ENCODE data around the gene DCAF12. TPM values are rescaled to one million over a fixed set of nuclear protein-coding genes. Genes with fewer than 3 reads are reported as not detected.
"Not testable (repeated sequence)": the region's sequence is repeated elsewhere in the genome, so short reads cannot be mapped to it uniquely, and the experiment has no call there.

Gene DCAF12
- total RNA-seq, 1 experiment from 2014 or later, result 40.2 TPM

DNA sequence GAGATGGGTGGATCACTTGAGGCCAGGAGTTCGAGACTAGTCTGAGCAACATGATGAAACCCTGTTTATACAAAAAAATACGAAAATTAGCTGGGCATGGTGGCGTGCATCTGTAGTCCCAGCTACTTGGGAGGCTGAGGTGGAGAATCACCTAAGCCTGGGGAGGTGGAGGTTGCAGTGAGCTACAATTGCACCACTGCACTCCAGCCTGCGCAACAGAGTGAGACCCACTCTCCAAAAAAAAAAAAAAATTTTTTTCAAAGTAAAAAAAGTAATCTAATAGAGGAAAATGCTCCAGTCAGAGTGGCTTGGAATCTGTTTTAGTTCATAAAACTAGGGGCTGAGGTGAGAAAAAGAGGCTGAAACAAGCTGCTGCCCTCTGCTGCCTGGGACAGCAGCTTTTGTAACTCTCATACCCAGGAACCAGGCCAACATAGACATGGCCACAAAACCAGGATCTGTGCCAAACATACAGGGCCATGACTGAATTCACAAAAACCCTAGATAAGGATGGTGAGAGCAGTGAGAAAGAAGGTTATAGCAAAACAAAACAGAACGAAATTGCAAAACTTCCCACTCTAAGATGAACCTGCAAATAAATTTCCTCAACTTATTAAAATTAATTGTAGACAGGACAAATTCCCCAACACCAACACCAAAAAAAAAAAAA is 13.1 kb upstream of the DCAF12 start:
- H3K4me3 ChIP-seq (replicated peaks in 1 of 2; ENCODE audit: low read depth in 1 of 2, low read length in 2 of 2), result no peak overlapping the region
- POLR2A ChIA-PET, result interaction anchor here (0.6 to 0.8 kb wide), 2 partner anchors 13 to 39 kb away, joined by 3 read pairs; partner anchors contain the start of genes DCAF12 and UBAP1
- ATAC-seq, result peak; percentile 88
- RAD21 ChIA-PET (ENCODE audit: low non-redundant PET in 1 of 2, low total read pairs in 2 of 2, uncharacterized antibody in 2 of 2, unreplicated experiment in 2 of 2), result no interaction called here
- peak; percentile 41 for TF ChIP-seq RAD21 (IDR thresholded peaks at IDR 0.05; ENCODE audit: low read depth)
- TF ChIP-seq CEBPB (IDR thresholded peaks at IDR 0.05; ENCODE audit: low read depth), result no peak
- TF ChIP-seq FOSL1 (IDR thresholded peaks at IDR 0.05; ENCODE audit: low read depth), result no peak
- TF ChIP-seq TCF7L2 (IDR thresholded peaks at IDR 0.05; ENCODE audit: borderline replicate concordance, extremely low read depth, insufficient read depth, insufficient read length), result no peak
- TF ChIP-seq, protein P1, sequence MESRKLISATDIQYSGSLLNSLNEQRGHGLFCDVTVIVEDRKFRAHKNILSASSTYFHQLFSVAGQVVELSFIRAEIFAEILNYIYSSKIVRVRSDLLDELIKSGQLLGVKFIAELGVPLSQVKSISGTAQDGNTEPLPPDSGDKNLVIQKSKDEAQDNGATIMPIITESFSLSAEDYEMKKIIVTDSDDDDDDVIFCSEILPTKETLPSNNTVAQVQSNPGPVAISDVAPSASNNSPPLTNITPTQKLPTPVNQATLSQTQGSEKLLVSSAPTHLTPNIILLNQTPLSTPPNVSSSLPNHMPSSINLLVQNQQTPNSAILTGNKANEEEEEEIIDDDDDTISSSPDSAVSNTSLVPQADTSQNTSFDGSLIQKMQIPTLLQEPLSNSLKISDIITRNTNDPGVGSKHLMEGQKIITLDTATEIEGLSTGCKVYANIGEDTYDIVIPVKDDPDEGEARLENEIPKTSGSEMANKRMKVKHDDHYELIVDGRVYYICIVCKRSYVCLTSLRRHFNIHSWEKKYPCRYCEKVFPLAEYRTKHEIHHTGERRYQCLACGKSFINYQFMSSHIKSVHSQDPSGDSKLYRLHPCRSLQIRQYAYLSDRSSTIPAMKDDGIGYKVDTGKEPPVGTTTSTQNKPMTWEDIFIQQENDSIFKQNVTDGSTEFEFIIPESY (IDR thresholded peaks at IDR 0.05; ENCODE audit: extremely low read depth, insufficient replicate concordance, low read length), result no peak
- TF ChIP-seq, protein P2, sequence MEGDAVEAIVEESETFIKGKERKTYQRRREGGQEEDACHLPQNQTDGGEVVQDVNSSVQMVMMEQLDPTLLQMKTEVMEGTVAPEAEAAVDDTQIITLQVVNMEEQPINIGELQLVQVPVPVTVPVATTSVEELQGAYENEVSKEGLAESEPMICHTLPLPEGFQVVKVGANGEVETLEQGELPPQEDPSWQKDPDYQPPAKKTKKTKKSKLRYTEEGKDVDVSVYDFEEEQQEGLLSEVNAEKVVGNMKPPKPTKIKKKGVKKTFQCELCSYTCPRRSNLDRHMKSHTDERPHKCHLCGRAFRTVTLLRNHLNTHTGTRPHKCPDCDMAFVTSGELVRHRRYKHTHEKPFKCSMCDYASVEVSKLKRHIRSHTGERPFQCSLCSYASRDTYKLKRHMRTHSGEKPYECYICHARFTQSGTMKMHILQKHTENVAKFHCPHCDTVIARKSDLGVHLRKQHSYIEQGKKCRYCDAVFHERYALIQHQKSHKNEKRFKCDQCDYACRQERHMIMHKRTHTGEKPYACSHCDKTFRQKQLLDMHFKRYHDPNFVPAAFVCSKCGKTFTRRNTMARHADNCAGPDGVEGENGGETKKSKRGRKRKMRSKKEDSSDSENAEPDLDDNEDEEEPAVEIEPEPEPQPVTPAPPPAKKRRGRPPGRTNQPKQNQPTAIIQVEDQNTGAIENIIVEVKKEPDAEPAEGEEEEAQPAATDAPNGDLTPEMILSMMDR (IDR thresholded peaks at IDR 0.05 in 2 of 3, conservative IDR thresholded peaks at IDR 0.05 in 1 of 3; ENCODE audit: borderline replicate concordance in 1 of 3, insufficient read depth in 1 of 3, low read depth in 2 of 3, low read length in 2 of 3), result peak; percentile 31 to 39 (median 37); a peak in 4 of 6 replicates
- TF ChIP-seq CBX3 (IDR thresholded peaks at IDR 0.05; ENCODE audit: low read depth), result peak; percentile 55; the same call in 1 of the 2 replicates
- no peak for TF ChIP-seq SRF (IDR thresholded peaks at IDR 0.05; ENCODE audit: low read depth)
- TF ChIP-seq, protein P3, sequence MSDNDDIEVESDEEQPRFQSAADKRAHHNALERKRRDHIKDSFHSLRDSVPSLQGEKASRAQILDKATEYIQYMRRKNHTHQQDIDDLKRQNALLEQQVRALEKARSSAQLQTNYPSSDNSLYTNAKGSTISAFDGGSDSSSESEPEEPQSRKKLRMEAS (IDR thresholded peaks at IDR 0.05), result no peak
- TF ChIP-seq SP1 (IDR thresholded peaks at IDR 0.05; ENCODE audit: low read depth), result no peak
- no peak for TF ChIP-seq ELF1 (IDR thresholded peaks at IDR 0.05; ENCODE audit: borderline replicate concordance, low read depth)
- 0 out of 2 replicates have a peak, but pooled peaks have one; percentile 21 for TF ChIP-seq POLR2AphosphoS5 (IDR thresholded peaks at IDR 0.05; ENCODE audit: low read depth, low read length)
- no peaks in the 10 kb centered on the region for H3K9me2 ChIP-seq (ENCODE audit: insufficient read depth)
- peak; percentile 41 for DNase-seq (ENCODE audit: low read depth, low spot score)
- BruUV-seq (replicated peaks), result no TSS peak
- CTCF ChIA-PET, result interaction anchor here (1.0 to 1.2 kb wide), 4 partner anchors 16 to 44 kb away, joined by 3 to 4 read pairs (median 3); partner anchors contain the start of gene UBAP1
- H3K79me2 ChIP-seq (ENCODE audit: insufficient read depth, low read length), result no peaks in the 10 kb centered on the region
- H3K9ac ChIP-seq (ENCODE audit: low read length), result no peak overlapping the region
- H3K36me3 ChIP-seq (ENCODE audit: control insufficient read depth in 1 of 2, insufficient read depth in 2 of 2, low read length in 2 of 2), result no peaks in the 10 kb centered on the region
- H3K27me3 ChIP-seq (ENCODE audit: insufficient read depth, low read length), result no peaks in the 10 kb centered on the region
- intact Hi-C loops (cut with micrococcal nuclease), result no loop called here
- H3K27ac ChIP-seq (ENCODE audit: low read depth, low read length), result no peak overlapping the region
- no peaks in the 10 kb centered on the region for H4K20me1 ChIP-seq (ENCODE audit: insufficient read depth)
- H3K9me3 ChIP-seq (ENCODE audit: control insufficient read depth in 1 of 2, insufficient read depth in 1 of 2, low read depth in 1 of 2, low read length in 2 of 2), result no peaks in the 10 kb centered on the region
- H3K4me1 ChIP-seq (ENCODE audit: control insufficient read depth in 1 of 2, insufficient read depth in 2 of 2, low read length in 2 of 2), result no peaks in the 10 kb centered on the region; a peak in 1 of 4 replicates
- H3K4me2 ChIP-seq (ENCODE audit: low read length), result no peak overlapping the region
- H2AFZ ChIP-seq (ENCODE audit: low read depth, low read length, poor library complexity, severe bottlenecking), result peak overlapping the region; percentile 32

DNA sequence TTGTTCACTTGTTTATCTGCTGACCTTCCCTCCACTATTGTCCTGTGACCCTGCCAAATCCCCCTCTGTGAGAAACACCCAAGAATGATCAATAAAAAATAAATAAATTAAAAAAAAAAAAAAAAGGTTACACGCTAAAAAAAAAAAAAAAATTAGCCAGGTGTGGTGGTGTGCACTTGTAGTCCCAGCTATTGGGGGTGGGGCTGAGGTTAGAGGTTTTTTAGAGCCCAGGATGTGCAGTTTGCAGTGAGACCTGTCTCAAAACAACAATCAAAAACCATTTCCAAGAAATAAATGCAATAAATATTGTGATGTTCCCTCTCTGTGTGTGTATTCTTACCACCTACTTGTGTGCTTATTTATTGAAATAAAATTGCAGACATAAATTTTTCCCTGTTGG is 12.1 kb upstream of the DCAF12 start:
- ATAC-seq; H3K4me3 ChIP-seq (replicated peaks in 1 of 2; ENCODE audit: low read depth in 1 of 2, low read length in 2 of 2); POLR2A ChIA-PET; H3K36me3 ChIP-seq (ENCODE audit: control insufficient read depth in 1 of 2, insufficient read depth in 2 of 2, low read length in 2 of 2); RAD21 ChIA-PET (ENCODE audit: low non-redundant PET in 1 of 2, low total read pairs in 2 of 2, uncharacterized antibody in 2 of 2, unreplicated experiment in 2 of 2); H2AFZ ChIP-seq (ENCODE audit: low read depth, low read length, poor library complexity, severe bottlenecking); H3K27ac ChIP-seq (ENCODE audit: low read depth, low read length); H3K9me3 ChIP-seq (ENCODE audit: control insufficient read depth in 1 of 2, insufficient read depth in 1 of 2, low read depth in 1 of 2, low read length in 2 of 2); CTCF ChIA-PET; H3K9ac ChIP-seq (ENCODE audit: low read length); H3K27me3 ChIP-seq (ENCODE audit: insufficient read depth, low read length); H4K20me1 ChIP-seq (ENCODE audit: insufficient read depth); H3K4me1 ChIP-seq (ENCODE audit: control insufficient read depth in 1 of 2, insufficient read depth in 2 of 2, low read length in 2 of 2); H3K9me2 ChIP-seq (ENCODE audit: insufficient read depth); H3K4me2 ChIP-seq (ENCODE audit: low read length); H3K79me2 ChIP-seq (ENCODE audit: insufficient read depth, low read length); BruUV-seq (replicated peaks); DNase-seq (ENCODE audit: low read depth, low spot score); intact Hi-C loops (cut with micrococcal nuclease): not testable (repeated sequence)
